CD4-positive, alpha-beta T cell treated with Interleukin-10 for 1 hour (primary cell): ENCODE data around the gene SERTM1.

ENCODE experiments used
- DNase-seq: peaks from one replicate; pipeline ENCODE4 v3.0.0-alpha.2; 2020

SERTM1 gene

GRCh38 chr13:36673838-36674326 is at the start of gene SERTM1:
Gene SERTM1, plus strand, starts transcription at chr13:36674020. Its CDS starts 21,059 bp downstream, at chr13:36695079.
- DNase-seq: no peak

- no peak for DNase-seq
Observed at GRCh38 chr13:36628377-36629056, 45.3 kb upstream of the SERTM1 start.

- DNase-seq: no peak
Observed at GRCh38 chr13:36629057-36629385, 44.8 kb upstream of the SERTM1 start.

- DNase-seq: no peak
Observed at GRCh38 chr13:36630181-36630803, 43.5 kb upstream of the SERTM1 start.

- no peak for DNase-seq
Observed at GRCh38 chr13:36639610-36640009, 34.2 kb upstream of the SERTM1 start.

- DNase-seq: no peak
Observed at GRCh38 chr13:36650611-36651010, 23.2 kb upstream of the SERTM1 start.

- no peak for DNase-seq
Observed at GRCh38 chr13:36665630-36666029, 8.2 kb upstream of the SERTM1 start.

- no peak for DNase-seq
Observed at GRCh38 chr13:36666477-36667229, 7.2 kb upstream of the SERTM1 start.

- DNase-seq: no peak
Observed at GRCh38 chr13:36668316-36668715, 5.5 kb upstream of the SERTM1 start.

- no peak for DNase-seq
Observed at GRCh38 chr13:36673352-36673751, 468 bp upstream of the SERTM1 start.

GRCh38 chr13:36674337-36675212 is 755 bp downstream of the SERTM1 start:
- no peak for DNase-seq

GRCh38 chr13:36675213-36675536 is 1.4 kb downstream of the SERTM1 start:
- DNase-seq: no peak

GRCh38 chr13:36680913-36681312 is 7.1 kb downstream of the SERTM1 start:
- DNase-seq: no peak

GRCh38 chr13:36681894-36682624 is 8.2 kb downstream of the SERTM1 start:
- no peak for DNase-seq

- no peak for DNase-seq
Observed at GRCh38 chr13:36683701-36684100, 9.9 kb downstream of the SERTM1 start.

GRCh38 chr13:36685927-36686326 is 12.1 kb downstream of the SERTM1 start:
- DNase-seq: no peak

GRCh38 chr13:36696410-36697010 is 22.7 kb downstream of the SERTM1 start:
- DNase-seq: no peak

GRCh38 chr13:36700170-36700569 is 26.4 kb downstream of the SERTM1 start:
- DNase-seq: no peak

- DNase-seq: no peak
Observed at GRCh38 chr13:36706755-36707154, 32.9 kb downstream of the SERTM1 start.

- no peak for DNase-seq
Observed at GRCh38 chr13:36709136-36709890, 35.5 kb downstream of the SERTM1 start.

GRCh38 chr13:36710396-36710795 is 36.6 kb downstream of the SERTM1 start:
- DNase-seq: no peak
